ENCODE measurements around the gene AGER. TPM values are rescaled to one million over a fixed set of nuclear protein-coding genes. Genes with fewer than 3 reads are reported as not detected.
"Not testable (repeated sequence)": the region's sequence is repeated elsewhere in the genome, so short reads cannot be mapped to it uniquely, and the experiment has no call there.

The AGER gene
- total and polyA plus RNA-seq, 4 donors, result 1.4 to 16.5 (median 9.6) TPM

DNA sequence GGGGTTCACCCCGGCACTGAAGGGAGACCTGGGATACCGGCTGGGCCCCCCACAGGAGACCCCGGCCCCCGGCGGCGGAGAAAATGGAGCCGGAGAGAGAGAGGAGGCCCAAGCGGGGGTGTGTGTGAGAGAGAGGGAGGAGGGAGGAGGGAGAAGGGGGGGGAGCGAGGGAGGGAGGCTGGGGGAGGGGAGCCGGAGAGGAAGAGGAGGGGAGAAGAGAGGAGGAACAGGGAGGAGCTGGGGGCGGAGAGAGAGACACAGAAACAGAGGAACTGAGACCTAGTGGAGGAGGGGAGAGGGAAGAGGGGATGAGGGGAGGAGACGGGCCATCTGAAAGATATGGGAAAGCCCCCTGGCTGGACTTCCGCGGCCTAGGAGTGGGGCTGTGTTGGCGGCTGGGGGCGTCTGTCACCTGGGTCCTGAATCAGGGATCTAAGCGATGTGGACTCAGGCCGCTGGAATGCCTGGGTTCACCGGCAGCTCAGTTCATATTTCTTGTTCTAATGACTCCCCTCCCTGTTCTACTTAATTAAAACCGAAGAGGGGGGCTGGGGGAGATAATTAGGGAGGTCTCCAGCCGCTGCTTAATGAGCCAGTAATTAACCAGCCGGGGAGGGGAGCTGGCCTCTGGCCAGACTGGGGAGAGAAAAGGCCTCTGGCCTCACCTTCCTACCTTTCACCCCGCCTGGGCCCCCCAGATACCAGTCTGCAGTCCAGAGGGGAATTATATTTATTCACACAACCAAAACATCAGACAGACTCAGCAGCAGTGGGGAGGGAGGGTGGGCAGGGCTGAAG is 6.2 kb upstream of the AGER start, which contains the start of gene PBX2:
Gene PBX2, minus strand, starts transcription at position 149 of the 798 bp plus-strand sequence. CDS start 287 bp downstream, outside the sequence.
- Histone ChIP-seq H3K4me1 (ENCODE audit: control insufficient read depth in 1 of 2, insufficient read depth in 2 of 2, low read length in 2 of 2) (no peaks in the 10 kb centered on the region), H3K36me3 (ENCODE audit: control insufficient read depth in 1 of 2, insufficient read depth in 2 of 2, low read length in 1 of 2) (no peaks in the 10 kb centered on the region)

GRCh38 chr6:32189742-32190053 is 5.6 kb upstream of the AGER start:
- peak overlapping the region; percentile 87 to 89 for H3K4me3 ChIP-seq (ENCODE audit: low read length in 2 of 2)
- intact Hi-C loops (cut with DNase I), result loop anchor here (10.0 kb wide), 2 partner anchors 785 to 1015 kb away; partner anchors contain the start of genes HSD17B8 (in 1 of the 2), RING1 (in 1 of the 2), RXRB (in 1 of the 2) and SLC39A7 (in 1 of the 2)
- no peaks in the 10 kb centered on the region for H3K36me3 ChIP-seq (ENCODE audit: control insufficient read depth in 1 of 2, insufficient read depth in 2 of 2, low read length in 1 of 2)
- ATAC-seq (ENCODE audit: low FRiP score), result peak; percentile 4
- peak; percentile 60 to 80 for DNase-seq
- H3K27ac ChIP-seq (ENCODE audit: low read depth in 1 of 2, low read length in 2 of 2), result peak overlapping the region; percentile 30 to 60
- no peaks in the 10 kb centered on the region for H3K9me3 ChIP-seq (ENCODE audit: control insufficient read depth, low read length)
- WGBS, 2 donors, result 10 to 20% methylated on average over 14 to 23 of the region's 23 CpGs
- H3K4me1 ChIP-seq (ENCODE audit: control insufficient read depth in 1 of 2, insufficient read depth in 2 of 2, low read length in 2 of 2), result no peaks in the 10 kb centered on the region
- no peaks in the 10 kb centered on the region for H3K27me3 ChIP-seq (ENCODE audit: control insufficient read depth in 1 of 2, insufficient read depth in 2 of 2, low read length in 1 of 2)

More for the DNA sequence above, 6.2 kb upstream of the AGER start, which contains the start of gene PBX2:
- Histone ChIP-seq H3K4me3 (ENCODE audit: low read length in 2 of 2) (peak within 1 kb of the TSS; percentile 87 to 89), H3K27me3 (ENCODE audit: control insufficient read depth in 1 of 2, insufficient read depth in 2 of 2, low read length in 1 of 2) (no peaks in the 10 kb centered on the region), H3K27ac (ENCODE audit: low read depth in 1 of 2, low read length in 2 of 2) (peak within 1 kb of the TSS; percentile 60 to 78), H3K9me3 (ENCODE audit: control insufficient read depth, low read length) (no peaks in the 10 kb centered on the region)
- intact Hi-C loops (cut with DNase I), result loop anchor here (10.0 kb wide), 2 partner anchors 785 to 1015 kb away; partner anchors contain the start of genes HSD17B8 (in 1 of the 2), RING1 (in 1 of the 2), RXRB (in 1 of the 2) and SLC39A7 (in 1 of the 2)
- DNase-seq (peak; percentile 95 to 96), ATAC-seq (ENCODE audit: low FRiP score) (peak; percentile 85)
- WGBS, 2 donors, result 0 to 1% methylated on average over 18 to 23 of the region's 23 CpGs

GRCh38 chr6:32189069-32189741 is 5.2 kb upstream of the AGER start:
- H3K9me3 ChIP-seq (ENCODE audit: control insufficient read depth, low read length), result no peaks in the 10 kb centered on the region
- peak overlapping the region; percentile 87 to 89 for H3K4me3 ChIP-seq (ENCODE audit: low read length in 2 of 2)
- intact Hi-C loops (cut with DNase I), result no loop called here
- H3K27me3 ChIP-seq (ENCODE audit: control insufficient read depth in 1 of 2, insufficient read depth in 2 of 2, low read length in 1 of 2), result no peaks in the 10 kb centered on the region
- DNase-seq (peak in 1 of 2 donors; percentile 64), ATAC-seq (ENCODE audit: low FRiP score) (no peak)
- peak overlapping the region; percentile 60 to 78 for H3K27ac ChIP-seq (ENCODE audit: low read depth in 1 of 2, low read length in 2 of 2)
- no peaks in the 10 kb centered on the region for H3K4me1 ChIP-seq (ENCODE audit: control insufficient read depth in 1 of 2, insufficient read depth in 2 of 2, low read length in 2 of 2)
- 1 to 2% methylated on average over 10 of the region's 10 CpGs for WGBS, 2 donors
- no peaks in the 10 kb centered on the region for H3K36me3 ChIP-seq (ENCODE audit: control insufficient read depth in 1 of 2, insufficient read depth in 2 of 2, low read length in 1 of 2)

DNA sequence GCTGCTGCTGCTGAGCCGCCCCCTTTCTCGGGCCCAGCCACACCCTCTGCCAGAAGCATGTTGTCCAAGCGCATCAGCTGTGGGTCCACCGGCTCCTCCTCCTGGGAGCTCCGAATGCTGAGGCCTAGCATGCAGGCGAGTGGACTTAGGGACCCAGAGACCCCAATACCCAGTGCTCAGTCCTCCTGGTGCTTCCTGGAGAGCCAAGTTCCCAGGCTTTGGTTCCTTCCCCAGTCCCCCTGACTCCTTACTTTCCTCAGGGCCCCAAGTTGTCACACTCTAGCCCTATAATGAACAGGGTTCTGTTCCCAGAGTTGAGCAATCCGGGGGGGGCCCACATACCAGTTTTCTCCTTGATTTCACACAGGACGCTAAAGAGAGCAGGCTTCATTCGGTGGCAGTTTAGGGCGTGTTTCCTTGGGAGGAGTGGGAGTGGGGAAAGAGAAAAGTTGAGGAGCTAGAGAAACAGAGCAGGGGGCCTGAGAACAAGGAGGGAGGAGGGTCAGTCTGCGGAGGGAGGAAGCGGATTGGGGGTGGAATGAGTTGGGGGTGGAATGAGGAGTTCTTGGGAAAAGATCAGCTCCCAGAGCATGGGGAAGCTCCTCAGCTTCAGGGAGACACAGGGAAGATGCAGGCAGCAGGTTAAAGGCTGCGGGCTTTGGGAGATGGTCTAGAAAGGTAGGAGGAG is 4.5 kb upstream of the AGER start:
- ATAC-seq (ENCODE audit: low FRiP score), result no peak

DNA sequence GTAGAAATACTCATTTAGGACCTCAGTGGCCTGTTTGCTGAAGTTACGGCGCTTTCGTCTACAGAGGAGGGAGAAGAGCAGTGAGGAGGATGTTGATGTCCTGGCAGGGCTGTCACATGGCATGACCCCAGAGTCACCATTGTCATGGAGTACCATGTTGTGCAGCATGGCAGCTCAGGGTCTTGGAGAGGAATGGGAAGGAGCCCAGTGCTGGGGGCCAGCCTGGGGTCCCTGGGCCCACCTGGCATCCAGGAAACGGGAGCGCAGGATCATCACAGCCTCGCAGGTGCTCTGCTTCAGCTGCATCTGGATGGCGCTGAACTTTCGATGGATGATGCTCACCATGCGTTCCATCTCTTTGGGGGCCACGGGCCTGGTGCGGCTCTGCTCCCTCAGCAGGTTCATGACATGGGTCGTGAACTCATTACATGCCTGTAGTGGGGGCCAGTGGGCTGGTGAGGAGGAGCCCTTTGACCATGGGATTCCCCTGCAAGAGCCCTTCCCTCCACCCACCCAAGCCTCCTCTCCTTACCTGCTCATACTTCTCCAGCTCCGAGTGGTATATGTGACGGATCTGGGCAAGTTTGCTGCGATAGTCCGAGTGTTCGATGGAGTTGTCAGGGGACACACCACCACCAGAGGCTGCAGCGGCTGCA is 3.8 kb upstream of the AGER start:
- H3K4me1 ChIP-seq (ENCODE audit: control insufficient read depth in 1 of 2, insufficient read depth in 2 of 2, low read length in 2 of 2); H3K36me3 ChIP-seq (ENCODE audit: control insufficient read depth in 1 of 2, insufficient read depth in 2 of 2, low read length in 1 of 2); H3K27ac ChIP-seq (ENCODE audit: low read depth in 1 of 2, low read length in 2 of 2); H3K27me3 ChIP-seq (ENCODE audit: control insufficient read depth in 1 of 2, insufficient read depth in 2 of 2, low read length in 1 of 2); H3K9me3 ChIP-seq (ENCODE audit: control insufficient read depth, low read length); ATAC-seq (ENCODE audit: low FRiP score); intact Hi-C loops (cut with DNase I); H3K4me3 ChIP-seq (ENCODE audit: low read length in 2 of 2): not testable (repeated sequence)
- DNase-seq, result peak in 1 of 2 donors; percentile 61
- 61 to 68% methylated on average over 18 of the region's 18 CpGs for WGBS, 2 donors

More for the DNA sequence above, 4.5 kb upstream of the AGER start:
- Histone ChIP-seq H3K4me3 (ENCODE audit: low read length in 2 of 2) (peak overlapping the region in 1 of 2 donors; percentile 87), H3K27ac (ENCODE audit: low read depth in 1 of 2, low read length in 2 of 2) (peak overlapping the region; percentile 20 to 78), H3K36me3 (ENCODE audit: control insufficient read depth in 1 of 2, insufficient read depth in 2 of 2, low read length in 1 of 2) (no peaks in the 10 kb centered on the region), H3K4me1 (ENCODE audit: control insufficient read depth in 1 of 2, insufficient read depth in 2 of 2, low read length in 2 of 2) (no peaks in the 10 kb centered on the region), H3K9me3 (ENCODE audit: control insufficient read depth, low read length) (no peaks in the 10 kb centered on the region), H3K27me3 (ENCODE audit: control insufficient read depth in 1 of 2, insufficient read depth in 2 of 2, low read length in 1 of 2) (no peaks in the 10 kb centered on the region)
- WGBS, 2 donors, result 6 to 9% methylated on average over 11 to 13 of the region's 13 CpGs
- DNase-seq, result peak in 1 of 2 donors; percentile 59
- intact Hi-C loops (cut with DNase I), result no loop called here

DNA sequence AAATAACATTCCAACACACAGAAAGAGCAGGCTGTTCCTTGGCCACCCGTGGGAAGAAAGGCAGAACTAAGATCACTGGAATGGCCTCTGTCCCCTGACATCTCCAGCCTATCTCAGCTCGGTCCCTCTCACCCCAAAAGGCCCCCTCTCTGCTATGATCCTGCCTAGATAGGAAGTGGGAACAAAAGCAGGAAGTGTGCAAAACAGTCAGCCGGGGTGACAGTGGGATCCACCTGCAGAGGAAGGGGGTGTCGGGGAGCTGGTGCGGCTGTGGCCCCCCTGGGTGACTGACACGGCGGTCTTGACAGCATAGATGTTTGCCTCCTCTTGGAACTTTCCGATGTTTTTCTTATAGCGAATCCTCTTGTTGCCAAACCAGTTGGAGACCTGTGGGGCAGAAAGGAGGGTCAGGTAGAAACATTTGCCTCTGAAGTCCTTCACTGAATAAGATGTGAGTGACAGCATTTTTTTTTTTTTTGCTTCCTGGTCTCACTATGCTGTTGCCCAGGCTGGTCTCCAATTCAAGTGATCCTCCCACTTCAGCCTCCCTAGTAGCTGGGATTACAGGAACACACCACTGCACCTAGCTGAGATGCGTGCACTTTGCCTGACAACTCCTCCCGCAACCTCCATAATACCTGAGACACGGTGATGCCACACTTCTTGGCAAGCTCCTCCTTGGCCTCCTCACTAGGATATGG is 3.1 kb upstream of the AGER start:
- Histone ChIP-seq H3K27ac (ENCODE audit: low read depth in 1 of 2, low read length in 2 of 2) (no peak overlapping the region), H3K27me3 (ENCODE audit: control insufficient read depth in 1 of 2, insufficient read depth in 2 of 2, low read length in 1 of 2) (no peaks in the 10 kb centered on the region), H3K4me3 (ENCODE audit: low read length in 2 of 2) (no peak overlapping the region), H3K9me3 (ENCODE audit: control insufficient read depth, low read length) (no peaks in the 10 kb centered on the region), H3K36me3 (ENCODE audit: control insufficient read depth in 1 of 2, insufficient read depth in 2 of 2, low read length in 1 of 2) (no peaks in the 10 kb centered on the region), H3K4me1 (ENCODE audit: control insufficient read depth in 1 of 2, insufficient read depth in 2 of 2, low read length in 2 of 2) (no peaks in the 10 kb centered on the region)
- ATAC-seq (ENCODE audit: low FRiP score), result no peak
- WGBS, 2 donors, result 76 to 79% methylated on average over 12 of the region's 12 CpGs
- peak in 1 of 2 donors; percentile 37 for DNase-seq
- intact Hi-C loops (cut with DNase I), result no loop called here

DNA sequence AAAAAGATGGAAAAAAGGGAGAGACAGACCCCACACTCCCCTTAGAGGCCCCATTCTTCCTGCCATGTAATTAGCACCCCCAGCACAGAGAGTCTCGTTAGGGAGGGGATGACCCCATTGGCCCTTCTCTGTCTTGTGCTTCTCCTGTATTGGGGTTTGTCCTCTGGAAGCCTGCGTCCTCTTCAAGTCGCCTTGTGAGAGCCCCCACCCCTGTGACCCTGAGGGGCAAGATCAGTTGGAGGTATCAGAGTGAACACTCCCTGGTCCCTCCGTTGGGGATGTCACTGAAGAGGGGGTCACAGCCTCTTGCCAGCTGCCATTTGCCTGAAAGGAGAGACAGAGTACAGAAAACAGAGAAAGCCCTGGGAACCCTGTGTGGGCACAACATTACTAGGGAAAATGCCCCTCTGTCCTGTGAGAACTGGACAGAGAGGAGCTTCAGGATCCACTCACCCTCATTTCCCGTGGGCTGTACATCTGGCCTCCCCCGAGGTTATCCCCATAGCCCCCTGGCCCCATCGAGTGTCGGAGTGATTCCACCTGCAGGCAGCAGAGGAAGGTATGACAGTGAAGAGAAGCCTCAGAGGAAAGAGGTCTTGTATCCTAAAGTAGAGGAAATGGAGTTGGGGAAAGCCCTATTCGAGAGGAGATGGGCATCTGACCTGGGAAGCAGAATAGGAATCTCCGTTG is 2.2 kb upstream of the AGER start:
- H3K9me3 ChIP-seq (ENCODE audit: control insufficient read depth, low read length); H3K36me3 ChIP-seq (ENCODE audit: control insufficient read depth in 1 of 2, insufficient read depth in 2 of 2, low read length in 1 of 2); H3K4me3 ChIP-seq (ENCODE audit: low read length in 2 of 2); intact Hi-C loops (cut with DNase I); H3K4me1 ChIP-seq (ENCODE audit: control insufficient read depth in 1 of 2, insufficient read depth in 2 of 2, low read length in 2 of 2); H3K27ac ChIP-seq (ENCODE audit: low read depth in 1 of 2, low read length in 2 of 2); H3K27me3 ChIP-seq (ENCODE audit: control insufficient read depth in 1 of 2, insufficient read depth in 2 of 2, low read length in 1 of 2); ATAC-seq (ENCODE audit: low FRiP score): not testable (repeated sequence)
- DNase-seq, result peak in 1 of 2 donors; percentile 69
- WGBS, 2 donors, result 65 to 67% methylated on average over 10 of the region's 10 CpGs

All from aorta (tissue), 5 donors.